Lung (tissue), 12 donors: Measurements from ENCODE around the gene RUFY1. TPM values are rescaled to one million over a fixed set of nuclear protein-coding genes. Genes with fewer than 3 reads are reported as not detected.
A peak's percentile ranks its signal among the peaks of the same experiment; 100 is the strongest.

ENCODE experiments used
- ATAC-seq: fragments of 200-7000 bp; cut with Tn5 transposase; one replicate; pipeline ENCODE4 v1.9.1; 2020; ENCODE audit warnings: moderate number of reproducible peaks; ENCODE audit not compliant: insufficient read depth, low FRiP score
- DNase-seq, 3 donors: peaks; one replicate each; pipeline ENCODE4 v3.0.0-alpha.2; 2013 to 2017
- H3K27ac ChIP-seq, 2 donors: one replicate each; pipeline ENCODE4 v1.5.1; 2013; ENCODE audit warnings: mild to moderate bottlenecking in 2 of 2, moderate library complexity in 2 of 2, control low read depth in 1 of 2, inconsistent platforms in 1 of 2, low read depth in 1 of 2, low read length in 1 of 2
- H3K27me3 ChIP-seq, 3 donors: one replicate each; pipeline ENCODE4 v1.5.1; 2013; ENCODE audit warnings: low read length in 2 of 3; ENCODE audit not compliant: control insufficient read depth in 3 of 3, insufficient read depth in 3 of 3
- H3K36me3 ChIP-seq, 4 donors: one replicate each; pipeline ENCODE4 v1.5.1; 2013; ENCODE audit warnings: low read length in 4 of 4, mild to moderate bottlenecking in 1 of 4, moderate library complexity in 1 of 4; ENCODE audit not compliant: control insufficient read depth in 4 of 4, insufficient read depth in 4 of 4
- H3K4me1 ChIP-seq, 5 donors: one replicate each; pipeline ENCODE4 v1.5.1; 2013; ENCODE audit warnings: low read length in 5 of 5, mild to moderate bottlenecking in 2 of 5, moderate library complexity in 1 of 5; ENCODE audit not compliant: control insufficient read depth in 5 of 5, insufficient read depth in 5 of 5
- H3K4me3 ChIP-seq: one replicate; pipeline ENCODE4 v1.5.1; 2013; ENCODE audit warnings: mild to moderate bottlenecking, control low read depth, moderate library complexity
- H3K9ac ChIP-seq, 2 donors: one replicate each; pipeline ENCODE4 v1.5.1; 2013; ENCODE audit warnings: low read length in 2 of 2, control low read depth in 1 of 2; ENCODE audit not compliant: insufficient read depth in 1 of 2
- H3K9me3 ChIP-seq, 4 donors: one replicate each; pipeline ENCODE4 v1.5.1; 2013; ENCODE audit warnings: low read length in 3 of 4, mild to moderate bottlenecking in 1 of 4, moderate library complexity in 1 of 4; ENCODE audit not compliant: control insufficient read depth in 4 of 4, insufficient read depth in 3 of 4
- WGBS, 2 donors: extraction: QIAGEN DNeasy Blood & Tissue Kit; methylation state at CpG; one replicate each; pipeline ENCODE4 v1.1.7; 2013; 5-methylcytosine and 5-hydroxymethylcytosine counted together
- polyA plus RNA-seq, 2 donors: library from polyadenylated mRNA; stranded (reverse); fragments of 200-250 nt; gene quantifications; one replicate each; pipeline ENCODE4 v1.2.1, GENCODE V29; 2013
- total RNA-seq, 2 donors: library from RNA; depleted of rRNA in 1 of 2; stranded (reverse); fragments of >200 nt in 1 of 2; gene quantifications; one replicate each; pipeline ENCODE4 v1.2.1, GENCODE V29; 2014 to 2021
- TF ChIP-seq, protein P1 (sequence below): IDR thresholded peaks from 2 replicates; pipeline ENCODE4 v1.5.1; 2012; ENCODE audit warnings: mild to moderate bottlenecking; ENCODE audit errors: control extremely low read depth, extremely low read depth
- donor health status: control.
- donor health status: control.
- donor health status: Bipolar disorder and iron deficiency.
- donor health status: healthy.
- donor health status: DM: yes; HTN: yes; CAD: no.

Gene RUFY1
- total and polyA plus RNA-seq, 4 donors: 37.3 to 58.6 (median 51.0) TPM

DNA sequence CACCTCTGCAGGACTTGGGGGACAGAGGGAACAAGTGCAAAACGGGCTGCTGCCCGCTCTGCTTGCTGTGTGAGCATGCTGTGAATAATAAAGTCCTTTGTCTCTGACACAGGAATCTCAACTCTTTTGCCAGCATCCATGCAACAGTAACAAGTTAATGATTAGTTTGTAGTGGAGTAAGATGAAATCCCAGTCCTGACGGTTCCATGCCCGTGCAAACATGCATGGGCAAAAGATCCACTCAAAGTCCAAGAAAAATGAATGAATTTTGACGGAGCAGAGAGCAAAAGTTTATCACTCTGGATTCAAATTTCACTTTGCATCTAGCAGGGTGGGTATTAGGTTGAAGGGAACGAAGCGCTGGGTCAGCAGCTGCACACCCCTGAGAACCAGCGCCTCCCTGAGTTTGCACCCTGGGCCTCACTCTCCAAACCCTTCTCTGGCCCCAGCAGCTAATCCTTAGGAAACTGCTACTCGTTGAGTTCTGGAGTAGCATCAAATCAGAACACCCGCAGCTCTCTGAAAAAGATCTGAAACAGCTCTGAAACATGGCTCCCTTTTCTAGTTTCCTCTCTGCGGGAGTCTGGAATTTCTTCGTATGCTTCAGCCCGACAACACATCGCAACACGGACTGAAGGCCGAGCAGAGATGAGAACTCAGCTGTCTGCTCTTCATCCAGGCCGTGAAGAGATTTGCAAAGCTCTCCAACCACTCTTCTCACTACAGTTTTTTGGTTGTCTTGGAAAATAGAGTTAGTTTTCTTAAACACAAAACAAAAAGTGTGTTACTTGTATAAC lies 45.6 kb upstream of the RUFY1 start:
- peak in 2 of 3 donors; percentile 28 to 29 for DNase-seq
- H3K9ac ChIP-seq: no peak overlapping the region
- peaks cover 0 to 8% (median 5%) of the 10 kb centered on the region in 5 donors for H3K4me1 ChIP-seq
- no peak overlapping the region for H3K4me3 ChIP-seq
- H3K27me3 ChIP-seq: no peaks in the 10 kb centered on the region
- ATAC-seq: no peak
- H3K36me3 ChIP-seq: no peaks in the 10 kb centered on the region
- WGBS, 2 donors: 54 to 70% methylated on average over 17 of the region's 17 CpGs
- TF ChIP-seq, protein P1, sequence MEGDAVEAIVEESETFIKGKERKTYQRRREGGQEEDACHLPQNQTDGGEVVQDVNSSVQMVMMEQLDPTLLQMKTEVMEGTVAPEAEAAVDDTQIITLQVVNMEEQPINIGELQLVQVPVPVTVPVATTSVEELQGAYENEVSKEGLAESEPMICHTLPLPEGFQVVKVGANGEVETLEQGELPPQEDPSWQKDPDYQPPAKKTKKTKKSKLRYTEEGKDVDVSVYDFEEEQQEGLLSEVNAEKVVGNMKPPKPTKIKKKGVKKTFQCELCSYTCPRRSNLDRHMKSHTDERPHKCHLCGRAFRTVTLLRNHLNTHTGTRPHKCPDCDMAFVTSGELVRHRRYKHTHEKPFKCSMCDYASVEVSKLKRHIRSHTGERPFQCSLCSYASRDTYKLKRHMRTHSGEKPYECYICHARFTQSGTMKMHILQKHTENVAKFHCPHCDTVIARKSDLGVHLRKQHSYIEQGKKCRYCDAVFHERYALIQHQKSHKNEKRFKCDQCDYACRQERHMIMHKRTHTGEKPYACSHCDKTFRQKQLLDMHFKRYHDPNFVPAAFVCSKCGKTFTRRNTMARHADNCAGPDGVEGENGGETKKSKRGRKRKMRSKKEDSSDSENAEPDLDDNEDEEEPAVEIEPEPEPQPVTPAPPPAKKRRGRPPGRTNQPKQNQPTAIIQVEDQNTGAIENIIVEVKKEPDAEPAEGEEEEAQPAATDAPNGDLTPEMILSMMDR: no peak
- peaks cover 0 to 1% (median 0%) of the 10 kb centered on the region in 4 donors for H3K9me3 ChIP-seq
- H3K27ac ChIP-seq: no peak overlapping the region

DNA sequence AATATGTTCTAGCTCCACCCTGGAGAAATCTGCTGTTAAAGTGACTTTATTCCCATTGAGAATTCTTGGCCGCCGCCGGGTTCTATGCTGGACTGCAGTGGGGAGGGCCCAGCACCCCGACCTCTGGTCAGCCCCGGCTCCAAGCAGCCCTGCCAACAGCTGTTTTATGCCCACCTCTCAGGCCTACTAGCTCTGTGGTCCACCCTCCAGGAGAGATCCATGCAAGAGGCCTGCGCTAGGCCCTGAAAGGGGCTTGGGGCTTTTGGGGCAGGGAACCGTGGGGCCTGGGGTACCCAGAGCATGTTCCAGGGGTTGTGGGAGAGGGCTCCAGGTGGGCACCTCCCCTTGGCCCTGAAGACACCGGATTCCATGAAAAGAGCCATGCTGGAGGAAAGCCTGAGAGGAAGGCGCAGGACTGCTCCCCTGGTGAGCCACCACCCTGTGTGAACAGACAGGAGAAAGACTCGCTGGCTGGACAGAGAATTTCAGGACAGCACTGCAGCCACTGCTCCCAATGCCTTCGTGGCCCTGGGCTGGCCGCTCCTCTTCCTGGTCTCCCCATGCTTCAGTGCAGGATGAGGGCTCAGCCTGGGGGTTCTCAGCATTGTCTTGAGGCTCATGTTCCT lies 44.6 kb upstream of the RUFY1 start:
- Histone ChIP-seq H3K9me3 (no peaks in the 10 kb centered on the region), H3K27me3 (no peaks in the 10 kb centered on the region), H3K27ac (no peak overlapping the region), H3K36me3 (no peaks in the 10 kb centered on the region), H3K4me3 (no peak overlapping the region), H3K4me1 (peaks cover 0 to 8% (median 5%) of the 10 kb centered on the region in 5 donors), H3K9ac (no peak overlapping the region)
- whole genome bisulfite sequencing, 2 donors: 91 to 95% methylated on average over 12 of the region's 12 CpGs
- ATAC-seq (no peak), DNase-seq (no peak)
- TF ChIP-seq, protein P1: no peak

DNA sequence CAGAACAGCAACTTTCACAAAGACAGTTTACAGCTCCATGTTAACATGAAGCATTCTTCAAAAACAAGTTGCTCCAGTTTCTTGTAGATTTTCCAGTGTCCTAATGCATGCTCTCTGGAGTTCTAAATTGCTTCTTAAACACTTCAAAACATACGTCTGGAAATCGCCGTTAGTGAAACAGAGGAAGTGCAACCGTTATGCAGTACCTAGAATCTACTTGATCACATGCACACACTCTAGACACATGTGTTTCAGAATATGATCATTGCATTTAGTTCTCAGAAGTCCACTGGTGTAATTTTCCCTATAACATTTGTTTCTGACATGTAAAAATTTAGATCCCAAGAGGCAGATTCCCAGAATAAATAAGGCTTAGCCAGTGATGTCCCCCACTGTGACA lies 41.1 kb upstream of the RUFY1 start:
- TF ChIP-seq, protein P1: no peak
- H3K4me3 ChIP-seq: no peak overlapping the region
- WGBS, 2 donors: 3 to 6% methylated on average over 4 of the region's 4 CpGs

More for the DNA sequence above, 41.1 kb upstream of the RUFY1 start:
- peak in 1 of 3 donors; percentile 48 for DNase-seq
- no peaks in the 10 kb centered on the region for H3K9me3 ChIP-seq
- no peak overlapping the region for H3K27ac ChIP-seq
- peaks cover 0 to 8% (median 5%) of the 10 kb centered on the region in 5 donors for H3K4me1 ChIP-seq
- no peak overlapping the region for H3K9ac ChIP-seq
- H3K36me3 ChIP-seq: no peaks in the 10 kb centered on the region
- H3K27me3 ChIP-seq: no peaks in the 10 kb centered on the region
- ATAC-seq: no peak
